OCI-LY7 (cell line): ENCODE data around the gene SLAMF6. TPM values are rescaled to one million over a fixed set of nuclear protein-coding genes. Genes with fewer than 3 reads are reported as not detected.
A peak's percentile ranks its signal among the peaks of the same experiment; 100 is the strongest.

ENCODE experiments used
- BruUV-seq: library from RNA; stranded (reverse); fragments of 400-500 nt; replicated peaks from 2 replicates; lab custom pipeline; 2021; lab: Mats Ljungman, UMichigan
- CTCF ChIA-PET: fragments of 300-600 bp; sonication (Branson Sonifier 250); formaldehyde crosslinking; loops from one replicate; lab custom pipeline; 2022; ENCODE audit warnings: antibody characterized with exemption; ENCODE audit not compliant: unreplicated experiment; lab: Charles Lee
- POLR2A ChIA-PET: fragments of 300-600 bp; sonication (Branson Sonifier 250); formaldehyde crosslinking; loops from one replicate; lab custom pipeline; 2022; ENCODE audit warnings: antibody characterized with exemption; lab: Charles Lee
- DNase-seq: peaks from one replicate; pipeline ENCODE4 v3.0.0-alpha.2; 2015; ENCODE audit warnings: low spot score
- H2AFZ ChIP-seq: fragments of 200-600 bp; sonication (generic), shearing (Covaris generic); 2 replicates; pipeline ENCODE4 v1.6.1; 2014; ENCODE audit warnings: mild to moderate bottlenecking, antibody characterized with exemption, low read length, moderate library complexity
- H3K27ac ChIP-seq: fragments of 200-600 bp; sonication (generic); 2 replicates; pipeline ENCODE4 v1.5.1; 2014; ENCODE audit warnings: mixed run types, low read depth, mild to moderate bottlenecking, moderate library complexity, low read length, inconsistent platforms; ENCODE audit not compliant: poor library complexity, severe bottlenecking
- H3K36me3 ChIP-seq: fragments of 200-600 bp; sonication (generic); 2 replicates; pipeline ENCODE4 v1.6.1; 2014; ENCODE audit warnings: mild to moderate bottlenecking, antibody characterized with exemption, low read length, moderate library complexity, mixed read lengths; ENCODE audit not compliant: insufficient read depth
- H3K4me1 ChIP-seq: fragments of 200-600 bp; sonication (generic); 2 replicates; pipeline ENCODE4 v1.5.1; 2014; ENCODE audit warnings: mild to moderate bottlenecking, low read length; ENCODE audit not compliant: insufficient read depth, poor library complexity, severe bottlenecking
- H3K4me2 ChIP-seq: fragments of 200-600 bp; sonication (generic); 2 replicates; pipeline ENCODE4 v1.6.1; 2014; ENCODE audit warnings: mild to moderate bottlenecking, low read length
- H3K4me3 ChIP-seq: fragments of 200-600 bp; sonication (generic); 2 replicates; pipeline ENCODE4 v1.5.1; 2014; ENCODE audit warnings: mild to moderate bottlenecking, low read depth, low read length; ENCODE audit not compliant: poor library complexity, severe bottlenecking
- H3K79me2 ChIP-seq: fragments of 200-600 bp; sonication (generic); 2 replicates; pipeline ENCODE4 v1.6.1; 2016; ENCODE audit warnings: low read depth, mild to moderate bottlenecking, low read length, moderate library complexity, mixed read lengths; ENCODE audit not compliant: insufficient read depth
- H3K9me2 ChIP-seq: fragments of 200-600 bp; sonication (generic); 2 replicates; pipeline ENCODE4 v1.6.1; 2016; ENCODE audit warnings: mild to moderate bottlenecking, low read length, mixed read lengths; ENCODE audit not compliant: insufficient read depth
- H3K9me3 ChIP-seq: fragments of 200-600 bp; sonication (generic); 2 replicates; pipeline ENCODE4 v1.6.1; 2014; ENCODE audit warnings: mild to moderate bottlenecking, mixed run types, low read length, mixed read lengths
- H4K20me1 ChIP-seq: fragments of 200-600 bp; sonication (generic); 2 replicates; pipeline ENCODE4 v1.6.1; 2014; ENCODE audit warnings: mild to moderate bottlenecking, antibody characterized with exemption, low read length, moderate library complexity, mixed read lengths; ENCODE audit not compliant: insufficient read depth
- EZH2phosphoT487 ChIP-seq: fragments of 200-600 bp; sonication (generic); IDR thresholded peaks from 2 replicates; pipeline ENCODE4 v1.6.1; 2018; ENCODE audit warnings: low read depth, borderline replicate concordance, mild to moderate bottlenecking, mixed run types, antibody characterized with exemption, low read length, moderate library complexity, mixed read lengths
- intact Hi-C: fragments of 100-400 bp; cut with micrococcal nuclease; formaldehyde crosslinking; loops from one replicate; pipeline ENCODE4 v1.10.0; 2022; ENCODE audit not compliant: unreplicated experiment
- total RNA-seq, 2 experiments: library from RNA; depleted of rRNA in 1 of 2; stranded (reverse); fragments of >200 nt in 1 of 2; shearing (Covaris generic) in 1 of 2; gene quantifications; 2 replicates each; pipeline ENCODE4 v1.2.3, GENCODE V29; 2014 to 2022
- TF ChIP-seq, protein P1 (sequence below): fragments of 200-600 bp; sonication (generic); conservative IDR thresholded peaks from 2 replicates; pipeline ENCODE4 v1.5.1; 2014; ENCODE audit warnings: mild to moderate bottlenecking, antibody characterized with exemption, low read length, moderate library complexity, mixed read lengths

The SLAMF6 gene
- total RNA-seq, 2 experiments from 2014 or later = 43.0 to 65.1 TPM

- BruUV-seq = no TSS peak
- Histone ChIP-seq H3K9me2 (no peaks in the 10 kb centered on the region), H3K9me3 (no peaks in the 10 kb centered on the region), H2AFZ (peak overlapping the region; percentile 3; the same call in 1 of the 2 replicates), H3K27ac (peak overlapping the region; percentile 86), H3K4me2 (peak overlapping the region; percentile 59), H3K79me2 (no peaks in the 10 kb centered on the region), H3K4me1 (peaks cover 78% of the 10 kb centered on the region), H3K4me3 (peak overlapping the region; percentile 18), H4K20me1 (no peaks in the 10 kb centered on the region), H3K36me3 (peaks cover 67% of the 10 kb centered on the region)
- ChIA-PET CTCF (interaction anchor here (1.2 to 2.6 kb wide), 4 partner anchors 9 to 56 kb away, joined by 3 to 9 read pairs (median 5); no protein-coding TSS in a partner anchor), POLR2A (interaction anchor here (0.5 to 2.3 kb wide), 14 partner anchors 9 to 168 kb away, joined by 3 to 13 read pairs (median 5); no protein-coding TSS in a partner anchor)
- intact Hi-C loops = loop anchor here (1.0 to 5.0 kb wide), 4 partner anchors 26 to 123 kb away; partner anchors contain the start of genes CD84 and SLAMF6
- DNase-seq = peak; percentile 94
- TF ChIP-seq, protein P1, sequence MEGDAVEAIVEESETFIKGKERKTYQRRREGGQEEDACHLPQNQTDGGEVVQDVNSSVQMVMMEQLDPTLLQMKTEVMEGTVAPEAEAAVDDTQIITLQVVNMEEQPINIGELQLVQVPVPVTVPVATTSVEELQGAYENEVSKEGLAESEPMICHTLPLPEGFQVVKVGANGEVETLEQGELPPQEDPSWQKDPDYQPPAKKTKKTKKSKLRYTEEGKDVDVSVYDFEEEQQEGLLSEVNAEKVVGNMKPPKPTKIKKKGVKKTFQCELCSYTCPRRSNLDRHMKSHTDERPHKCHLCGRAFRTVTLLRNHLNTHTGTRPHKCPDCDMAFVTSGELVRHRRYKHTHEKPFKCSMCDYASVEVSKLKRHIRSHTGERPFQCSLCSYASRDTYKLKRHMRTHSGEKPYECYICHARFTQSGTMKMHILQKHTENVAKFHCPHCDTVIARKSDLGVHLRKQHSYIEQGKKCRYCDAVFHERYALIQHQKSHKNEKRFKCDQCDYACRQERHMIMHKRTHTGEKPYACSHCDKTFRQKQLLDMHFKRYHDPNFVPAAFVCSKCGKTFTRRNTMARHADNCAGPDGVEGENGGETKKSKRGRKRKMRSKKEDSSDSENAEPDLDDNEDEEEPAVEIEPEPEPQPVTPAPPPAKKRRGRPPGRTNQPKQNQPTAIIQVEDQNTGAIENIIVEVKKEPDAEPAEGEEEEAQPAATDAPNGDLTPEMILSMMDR = no peak
- TF ChIP-seq EZH2phosphoT487 = no peak
These were observed 26.1 kb upstream of the SLAMF6 start for GRCh38 chr1:160548960-160549664.

DNA sequence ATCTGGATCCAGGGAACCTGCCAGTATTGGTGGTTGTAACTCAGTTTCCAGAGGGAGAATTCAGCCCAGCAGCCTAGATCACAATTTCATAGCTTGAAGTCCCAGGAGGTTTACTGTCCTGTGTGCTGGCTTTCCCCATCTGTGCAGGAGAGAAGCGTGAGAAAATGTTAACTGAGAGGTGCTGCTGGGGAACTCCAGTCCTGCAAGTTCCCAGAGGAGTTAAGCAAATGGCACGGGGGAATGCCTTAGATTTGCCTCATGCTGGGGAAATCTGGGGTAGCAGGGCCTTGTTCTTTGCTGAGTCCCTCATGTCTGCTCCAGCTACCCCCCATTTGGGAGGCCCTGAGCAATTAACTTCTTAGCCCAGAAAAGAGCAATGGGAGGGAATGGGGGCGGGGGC lies 25.1 kb upstream of the SLAMF6 start:
- no peaks in the 10 kb centered on the region for H3K79me2 ChIP-seq
- BruUV-seq = no TSS peak
- H3K4me3 ChIP-seq = no peak overlapping the region
- H3K36me3 ChIP-seq = peaks cover 60% of the 10 kb centered on the region
- no peak overlapping the region for H2AFZ ChIP-seq
- H3K4me2 ChIP-seq = peak overlapping the region; percentile 59
- H3K9me2 ChIP-seq = no peaks in the 10 kb centered on the region
- ChIA-PET POLR2A (interaction anchor here (0.5 to 2.3 kb wide), 9 partner anchors 8 to 61 kb away, joined by 3 to 13 read pairs (median 5); no protein-coding TSS in a partner anchor), CTCF (interaction anchor here (0.6 to 2.6 kb wide), 3 partner anchors 8 to 57 kb away, joined by 3 to 9 read pairs (median 4); no protein-coding TSS in a partner anchor)
- peaks cover 74% of the 10 kb centered on the region for H3K4me1 ChIP-seq
- no peak for DNase-seq
- TF ChIP-seq EZH2phosphoT487 = no peak
- TF ChIP-seq, protein P1 = no peak
- H3K9me3 ChIP-seq = no peaks in the 10 kb centered on the region
- intact Hi-C loops = loop anchor here (2.0 to 5.0 kb wide), 2 partner anchors 25 to 124 kb away; partner anchors contain the start of gene SLAMF6
- H3K27ac ChIP-seq = peak overlapping the region; percentile 86
- no peaks in the 10 kb centered on the region for H4K20me1 ChIP-seq
